Body of pancreas (tissue), 4 donors: ENCODE measurements around the gene GSTA3. TPM values are rescaled to one million over a fixed set of nuclear protein-coding genes. Genes with fewer than 3 reads are reported as not detected.

Source experiments
- ATAC-seq: fragments of 150-250 bp; one replicate; pipeline ENCODE4 v1.9.1; 2016
- DNase-seq, 4 donors: peaks; one replicate each; pipeline ENCODE4 v3.0.0-alpha.2; 2019
- H3K27ac ChIP-seq, 4 donors: fragments of 200-600 bp; sonication (generic); 1 replicate in 3 of 4; 2 replicates in 1 of 4; pipeline versions ENCODE4 v1.5.1 to v1.6.1; 2016 to 2019; ENCODE audit warnings: mild to moderate bottlenecking in 1 of 4, mixed read lengths in 1 of 4, moderate library complexity in 1 of 4
- H3K27me3 ChIP-seq, 2 donors: fragments of 200-600 bp; sonication (generic); one replicate each; pipeline ENCODE4 v1.6.0; 2016; ENCODE audit warnings: mild to moderate bottlenecking in 1 of 2
- H3K36me3 ChIP-seq, 2 donors: fragments of 200-600 bp; sonication (generic); replicated peaks in 1 of 2; 2 replicates each; pipeline ENCODE4 v1.5.1; 2016; ENCODE audit warnings: low read depth in 2 of 2; ENCODE audit not compliant: insufficient read depth in 1 of 2
- H3K4me1 ChIP-seq: fragments of 200-600 bp; sonication (generic); one replicate; pipeline ENCODE4 v1.6.0; 2016
- H3K4me3 ChIP-seq, 2 donors: fragments of 200-600 bp; sonication (generic); 1 replicate in 1 of 2; 2 replicates in 1 of 2; pipeline ENCODE4 v1.5.1; 2016 to 2019
- H3K9me3 ChIP-seq, 3 donors: fragments of 200-600 bp; sonication (generic); 1 replicate in 2 of 3; 2 replicates in 1 of 3; pipeline ENCODE4 v1.5.1; 2016
- POLR2A ChIP-seq, 3 donors: fragments of 450-650 bp; IDR thresholded peaks; one replicate each; pipeline ENCODE4 v1.6.1; 2016; ENCODE audit warnings: antibody characterized with exemption in 3 of 3, mild to moderate bottlenecking in 2 of 3
- WGBS, 2 donors: methylation state at CpG; one replicate each; pipeline ENCODE4 v1.1.5; 2017; 5-methylcytosine and 5-hydroxymethylcytosine counted together
- intact Hi-C: fragments of 100-400 bp; cut with DNase I; formaldehyde crosslinking; loops from one replicate; pipeline ENCODE4 v1.15.1; 2023
- total RNA-seq, 2 donors: library from RNA; depleted of rRNA; stranded (reverse); fragments of >200 nt; gene quantifications; one replicate each; pipeline ENCODE4 v1.1.0, GENCODE V29; 2016
- TF ChIP-seq, protein P1 (sequence below), 7 experiments: fragments of 450-650 bp in 4 of 7; fragments of 200-600 bp in 3 of 7; sonication (generic) in 3 of 7; IDR thresholded peaks; one replicate each; pipeline ENCODE4 v1.5.1; 2016 to 2019; ENCODE audit warnings: antibody characterized with exemption in 7 of 7

Gene GSTA3
- total RNA-seq, 2 donors from 2014 or later: not detected

DNA sequence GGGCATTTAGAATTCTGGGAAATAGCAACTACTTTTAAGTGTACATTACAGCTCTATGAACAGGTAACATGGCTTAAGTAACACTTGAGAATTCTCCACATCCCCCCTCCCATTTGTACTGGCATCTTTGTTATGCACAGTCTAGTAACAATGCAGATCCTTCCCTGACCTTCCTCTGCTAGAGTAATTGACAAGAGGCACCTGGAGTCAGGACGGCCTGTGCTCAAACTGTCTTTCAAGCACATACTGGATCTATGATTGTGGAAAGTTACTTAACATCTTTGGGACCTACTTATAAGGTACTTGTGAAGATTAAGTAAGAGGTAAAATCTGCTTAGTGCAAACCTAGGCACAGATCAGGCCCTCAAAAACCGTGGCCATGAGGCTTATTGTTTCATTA, 21.9 kb upstream of the GSTA3 start:
- no peaks in the 10 kb centered on the region for H3K9me3 ChIP-seq
- H3K4me3 ChIP-seq: no peak overlapping the region
- H3K36me3 ChIP-seq: no peaks in the 10 kb centered on the region
- intact Hi-C loops: no loop called here
- peaks cover 5% of the 10 kb centered on the region for H3K4me1 ChIP-seq
- DNase-seq (no peak), ATAC-seq (no peak)
- 89 to 91% methylated on average over 2 of the region's 2 CpGs for WGBS, 2 donors
- TF ChIP-seq POLR2A (IDR thresholded peaks at IDR 0.05): no peak
- TF ChIP-seq, protein P1, sequence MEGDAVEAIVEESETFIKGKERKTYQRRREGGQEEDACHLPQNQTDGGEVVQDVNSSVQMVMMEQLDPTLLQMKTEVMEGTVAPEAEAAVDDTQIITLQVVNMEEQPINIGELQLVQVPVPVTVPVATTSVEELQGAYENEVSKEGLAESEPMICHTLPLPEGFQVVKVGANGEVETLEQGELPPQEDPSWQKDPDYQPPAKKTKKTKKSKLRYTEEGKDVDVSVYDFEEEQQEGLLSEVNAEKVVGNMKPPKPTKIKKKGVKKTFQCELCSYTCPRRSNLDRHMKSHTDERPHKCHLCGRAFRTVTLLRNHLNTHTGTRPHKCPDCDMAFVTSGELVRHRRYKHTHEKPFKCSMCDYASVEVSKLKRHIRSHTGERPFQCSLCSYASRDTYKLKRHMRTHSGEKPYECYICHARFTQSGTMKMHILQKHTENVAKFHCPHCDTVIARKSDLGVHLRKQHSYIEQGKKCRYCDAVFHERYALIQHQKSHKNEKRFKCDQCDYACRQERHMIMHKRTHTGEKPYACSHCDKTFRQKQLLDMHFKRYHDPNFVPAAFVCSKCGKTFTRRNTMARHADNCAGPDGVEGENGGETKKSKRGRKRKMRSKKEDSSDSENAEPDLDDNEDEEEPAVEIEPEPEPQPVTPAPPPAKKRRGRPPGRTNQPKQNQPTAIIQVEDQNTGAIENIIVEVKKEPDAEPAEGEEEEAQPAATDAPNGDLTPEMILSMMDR (IDR thresholded peaks at IDR 0.05): no peak
- no peak overlapping the region for H3K27ac ChIP-seq
- no peaks in the 10 kb centered on the region for H3K27me3 ChIP-seq

- Histone ChIP-seq H3K4me3 (no peak overlapping the region), H3K36me3 (no peaks in the 10 kb centered on the region), H3K4me1 (peaks cover 5% of the 10 kb centered on the region), H3K9me3 (no peaks in the 10 kb centered on the region), H3K27ac (no peak overlapping the region), H3K27me3 (no peaks in the 10 kb centered on the region)
- no peak for TF ChIP-seq POLR2A (IDR thresholded peaks at IDR 0.05)
- TF ChIP-seq, protein P1 (IDR thresholded peaks at IDR 0.05): peak in 1 of 7 experiments; percentile 11
- 71 to 83% methylated on average over 6 of the region's 6 CpGs for WGBS, 2 donors
- peak; percentile 36 to 65 (median 56) for DNase-seq
- ATAC-seq: peak; percentile 68
- intact Hi-C loops: no loop called here
These were observed 20.0 kb upstream of the GSTA3 start for GRCh38 chr6:52929321-52930164.

DNA sequence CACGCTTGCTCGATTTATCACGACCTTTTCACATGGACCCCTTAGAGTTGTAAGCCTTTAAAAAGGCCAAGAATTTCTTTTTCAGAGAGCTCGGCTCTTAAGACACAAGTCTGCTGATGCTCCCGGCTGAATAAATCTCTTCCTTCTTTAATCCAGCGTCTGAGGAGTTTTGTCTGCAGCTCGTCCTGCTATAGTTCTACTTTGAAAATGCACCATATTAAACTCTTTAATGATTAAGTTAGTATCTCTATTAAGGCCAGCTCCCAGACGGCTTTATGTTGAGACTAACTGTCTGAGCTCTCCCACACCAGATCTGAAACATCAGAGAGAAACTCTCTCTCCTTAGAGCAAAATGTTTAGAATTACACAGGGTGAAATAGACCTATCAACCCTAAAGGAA, 18.0 kb upstream of the GSTA3 start:
- 81 to 82% methylated on average over 8 of the region's 8 CpGs for WGBS, 2 donors
- Histone ChIP-seq H3K36me3 (no peaks in the 10 kb centered on the region), H3K27me3 (no peaks in the 10 kb centered on the region), H3K4me1 (peaks cover 5% of the 10 kb centered on the region), H3K9me3 (no peaks in the 10 kb centered on the region), H3K4me3 (no peak overlapping the region), H3K27ac (no peak overlapping the region)
- DNase-seq: no peak
- ATAC-seq: no peak
- intact Hi-C loops: no loop called here
- TF ChIP-seq, protein P1 (IDR thresholded peaks at IDR 0.05): no peak
- no peak for TF ChIP-seq POLR2A (IDR thresholded peaks at IDR 0.05)

- TF ChIP-seq, protein P1 (IDR thresholded peaks at IDR 0.05): no peak
- no peak for TF ChIP-seq POLR2A (IDR thresholded peaks at IDR 0.05)
- Histone ChIP-seq H3K27ac (no peak overlapping the region), H3K27me3 (no peaks in the 10 kb centered on the region), H3K36me3 (no peaks in the 10 kb centered on the region), H3K4me3 (no peak overlapping the region), H3K4me1 (peaks cover 5% of the 10 kb centered on the region), H3K9me3 (no peaks in the 10 kb centered on the region)
- no peak for ATAC-seq
- 71 to 72% methylated on average over 9 of the region's 9 CpGs for WGBS, 2 donors
- no peak for DNase-seq
- intact Hi-C loops: no loop called here
These were observed 16.7 kb upstream of the GSTA3 start for GRCh38 chr6:52925919-52926792.
